Progenitor cell of endocrine pancreas (in vitro differentiated cells): ENCODE data around the gene CPED1. TPM values are rescaled to one million over a fixed set of nuclear protein-coding genes. Genes with fewer than 3 reads are reported as not detected.
"Not testable (repeated sequence)": the region's sequence is repeated elsewhere in the genome, so short reads cannot be mapped to it uniquely, and the experiment has no call there.

Source experiments
- DNase-seq: peaks from one replicate; pipeline ENCODE4 v3.0.0; 2021; ENCODE audit warnings: low spot score; ENCODE audit not compliant: unreplicated experiment
- H3K27ac Mint-ChIP-seq: 2 replicates; pipeline ENCODE4 v1.8.0; 2021; ENCODE audit warnings: mild to moderate bottlenecking, moderate library complexity, mixed read lengths
- H3K27me3 Mint-ChIP-seq: 2 replicates; pipeline ENCODE4 v1.8.0; 2021; ENCODE audit warnings: mixed read lengths
- H3K36me3 Mint-ChIP-seq: 2 replicates; pipeline ENCODE4 v1.8.0; 2022; ENCODE audit warnings: mixed read lengths; ENCODE audit not compliant: insufficient read depth
- H3K4me1 Mint-ChIP-seq: 2 replicates; pipeline ENCODE4 v1.8.0; 2021; ENCODE audit warnings: low read depth, mixed read lengths
- H3K4me3 Mint-ChIP-seq: 2 replicates; pipeline ENCODE4 v1.8.0; 2021; ENCODE audit warnings: low read depth, mild to moderate bottlenecking, moderate library complexity, mixed read lengths
- H3K9me3 Mint-ChIP-seq: 2 replicates; pipeline ENCODE4 v1.8.0; 2021; ENCODE audit warnings: low read depth, mixed read lengths
- total RNA-seq: library from RNA; stranded (reverse); gene quantifications from 2 replicates; pipeline ENCODE4 v1.2.1, GENCODE V29; 2021
- TF ChIP-seq, protein P1 (sequence below): fragments of 200-600 bp; sonication (generic); IDR thresholded peaks from one replicate; pipeline ENCODE4 v1.5.0; 2021; ENCODE audit warnings: antibody characterized with exemption, mild to moderate bottlenecking; ENCODE audit not compliant: unreplicated experiment

Gene CPED1
- total RNA-seq, 1 donor from 2014 or later: 1.1 TPM

DNA sequence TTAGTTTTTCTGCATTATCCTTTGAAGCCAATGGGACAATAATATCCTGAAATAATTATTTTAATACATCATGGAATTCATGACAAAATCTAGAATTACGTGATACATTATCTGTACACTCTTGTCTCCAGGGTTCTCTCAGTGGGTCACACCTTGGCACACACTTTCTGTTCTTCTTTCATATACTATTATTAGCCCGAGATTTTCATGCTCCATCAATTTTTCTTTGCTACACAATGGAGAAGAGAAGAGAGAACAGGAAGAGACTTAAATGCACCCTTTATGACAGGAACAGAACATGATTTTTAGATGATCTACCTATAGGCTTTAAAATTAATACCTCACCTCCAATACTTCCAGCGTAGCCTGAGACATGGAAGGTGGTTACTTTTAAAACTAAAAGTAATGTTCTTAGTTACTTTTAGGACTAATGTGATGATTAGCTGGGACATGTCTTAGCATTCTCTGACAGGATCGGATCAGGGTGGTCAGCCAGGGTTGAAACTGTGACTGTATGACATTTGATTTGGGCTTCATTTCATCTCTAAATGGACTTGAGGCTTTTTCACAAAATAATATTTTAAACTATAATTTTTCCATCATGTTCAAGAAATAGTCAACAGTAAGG is 192.0 kb downstream of the CPED1 start:
- DNase-seq: no peak
- no peak overlapping the region for H3K4me3 Mint-ChIP-seq
- H3K4me1 Mint-ChIP-seq: no peaks in the 10 kb centered on the region
- no peaks in the 10 kb centered on the region for H3K9me3 Mint-ChIP-seq
- H3K27ac Mint-ChIP-seq: no peak overlapping the region
- no peaks in the 10 kb centered on the region for H3K27me3 Mint-ChIP-seq
- TF ChIP-seq, protein P1, sequence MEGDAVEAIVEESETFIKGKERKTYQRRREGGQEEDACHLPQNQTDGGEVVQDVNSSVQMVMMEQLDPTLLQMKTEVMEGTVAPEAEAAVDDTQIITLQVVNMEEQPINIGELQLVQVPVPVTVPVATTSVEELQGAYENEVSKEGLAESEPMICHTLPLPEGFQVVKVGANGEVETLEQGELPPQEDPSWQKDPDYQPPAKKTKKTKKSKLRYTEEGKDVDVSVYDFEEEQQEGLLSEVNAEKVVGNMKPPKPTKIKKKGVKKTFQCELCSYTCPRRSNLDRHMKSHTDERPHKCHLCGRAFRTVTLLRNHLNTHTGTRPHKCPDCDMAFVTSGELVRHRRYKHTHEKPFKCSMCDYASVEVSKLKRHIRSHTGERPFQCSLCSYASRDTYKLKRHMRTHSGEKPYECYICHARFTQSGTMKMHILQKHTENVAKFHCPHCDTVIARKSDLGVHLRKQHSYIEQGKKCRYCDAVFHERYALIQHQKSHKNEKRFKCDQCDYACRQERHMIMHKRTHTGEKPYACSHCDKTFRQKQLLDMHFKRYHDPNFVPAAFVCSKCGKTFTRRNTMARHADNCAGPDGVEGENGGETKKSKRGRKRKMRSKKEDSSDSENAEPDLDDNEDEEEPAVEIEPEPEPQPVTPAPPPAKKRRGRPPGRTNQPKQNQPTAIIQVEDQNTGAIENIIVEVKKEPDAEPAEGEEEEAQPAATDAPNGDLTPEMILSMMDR: no peak
- H3K36me3 Mint-ChIP-seq: no peaks in the 10 kb centered on the region

DNA sequence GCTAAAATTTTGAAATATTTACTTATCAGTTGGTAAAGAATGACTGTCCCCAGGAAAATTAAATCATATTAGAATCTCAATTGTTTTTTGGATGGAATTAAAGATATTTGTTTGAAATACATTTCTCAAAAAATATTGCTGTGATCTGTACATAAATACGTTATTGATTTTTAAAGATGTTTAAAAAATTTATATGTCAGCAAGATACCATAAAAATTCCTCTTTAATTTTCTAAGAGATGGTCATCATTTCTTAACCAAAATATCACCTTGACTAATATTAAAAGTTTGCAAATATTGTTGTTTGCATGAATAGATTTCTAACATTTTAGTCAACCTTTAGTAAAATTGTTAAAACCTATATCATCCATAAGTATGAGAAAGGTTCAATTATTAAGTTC is 192.8 kb downstream of the CPED1 start:
- DNase-seq: no peak
- no peak overlapping the region for H3K27ac Mint-ChIP-seq
- H3K27me3 Mint-ChIP-seq: no peaks in the 10 kb centered on the region
- no peak overlapping the region for H3K4me3 Mint-ChIP-seq
- TF ChIP-seq, protein P1: no peak
- H3K4me1 Mint-ChIP-seq: no peaks in the 10 kb centered on the region
- H3K9me3 Mint-ChIP-seq: no peaks in the 10 kb centered on the region
- H3K36me3 Mint-ChIP-seq: no peaks in the 10 kb centered on the region

DNA sequence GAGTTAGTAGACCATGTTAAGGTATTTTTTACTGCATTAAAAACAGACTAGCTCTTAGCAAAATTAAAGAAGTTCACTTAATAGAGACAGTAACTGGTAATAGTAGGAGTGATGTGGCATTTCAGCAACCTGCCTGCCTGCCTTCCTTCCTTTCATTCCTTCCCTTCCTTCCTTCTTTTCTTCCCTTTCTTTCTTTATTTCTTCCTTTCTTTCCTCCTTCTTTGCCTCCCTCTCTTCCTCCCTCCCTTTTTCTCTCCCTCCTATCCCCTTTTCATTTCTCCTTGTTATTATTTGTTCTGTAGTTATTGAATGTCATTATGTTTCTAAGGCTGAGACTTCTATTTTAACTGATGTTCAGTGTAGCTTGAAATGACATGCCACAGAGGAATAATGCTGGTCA is 193.8 kb downstream of the CPED1 start:
- TF ChIP-seq, protein P1: no peak

DNA sequence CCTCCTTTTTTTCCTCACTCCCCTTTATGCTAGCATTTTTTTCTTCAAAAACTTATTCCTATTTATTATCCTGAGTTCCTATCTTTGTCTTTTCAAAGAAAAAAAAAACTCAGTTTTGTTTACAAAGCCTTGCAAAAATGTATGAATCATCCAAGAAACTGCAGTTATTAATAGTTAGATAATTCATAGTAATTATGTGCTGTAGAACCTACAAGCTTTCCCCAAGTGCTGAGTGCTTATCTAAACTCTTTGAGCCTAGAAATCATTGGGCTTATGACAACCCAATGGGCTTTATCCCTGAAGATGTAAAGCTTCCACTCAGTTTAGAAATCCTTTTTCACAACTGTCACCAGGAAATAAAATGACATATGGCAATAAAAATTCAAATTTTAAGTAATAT is 194.4 kb downstream of the CPED1 start:
- DNase-seq: no peak
- Mint-ChIP-seq H3K4me1 (no peaks in the 10 kb centered on the region), H3K27ac (no peak overlapping the region), H3K9me3 (no peaks in the 10 kb centered on the region), H3K27me3 (no peaks in the 10 kb centered on the region), H3K4me3 (no peak overlapping the region), H3K36me3 (no peaks in the 10 kb centered on the region)
- TF ChIP-seq, protein P1: no peak

More for the DNA sequence above, 193.8 kb downstream of the CPED1 start:
- Mint-ChIP-seq H3K27me3 (no peaks in the 10 kb centered on the region), H3K36me3 (no peaks in the 10 kb centered on the region), H3K4me3 (no peak overlapping the region), H3K9me3 (no peaks in the 10 kb centered on the region), H3K27ac (no peak overlapping the region), H3K4me1 (no peaks in the 10 kb centered on the region)
- no peak for DNase-seq

DNA sequence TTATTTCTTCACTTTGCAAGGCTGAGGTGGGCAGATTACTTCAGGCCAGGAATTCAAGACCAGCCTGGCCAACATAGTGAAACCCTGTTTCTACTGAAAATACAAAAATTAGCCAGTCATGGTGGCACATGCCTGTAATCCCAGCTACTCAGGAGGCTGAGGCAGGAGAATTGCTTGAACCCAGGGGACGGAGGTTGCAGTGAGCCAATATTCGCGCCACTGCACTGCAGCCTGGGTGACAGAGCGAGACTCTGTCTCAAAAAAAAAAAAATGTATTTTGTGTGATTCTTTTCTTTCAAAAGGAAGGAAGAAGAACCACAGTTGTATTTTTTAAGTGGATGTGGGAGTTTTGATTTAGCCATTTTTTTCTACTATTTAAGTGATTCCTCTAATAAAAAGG is 195.4 kb downstream of the CPED1 start:
- H3K27me3 Mint-ChIP-seq, H3K4me3 Mint-ChIP-seq, H3K27ac Mint-ChIP-seq, H3K9me3 Mint-ChIP-seq, H3K4me1 Mint-ChIP-seq, DNase-seq, H3K36me3 Mint-ChIP-seq: not testable (repeated sequence)

DNA sequence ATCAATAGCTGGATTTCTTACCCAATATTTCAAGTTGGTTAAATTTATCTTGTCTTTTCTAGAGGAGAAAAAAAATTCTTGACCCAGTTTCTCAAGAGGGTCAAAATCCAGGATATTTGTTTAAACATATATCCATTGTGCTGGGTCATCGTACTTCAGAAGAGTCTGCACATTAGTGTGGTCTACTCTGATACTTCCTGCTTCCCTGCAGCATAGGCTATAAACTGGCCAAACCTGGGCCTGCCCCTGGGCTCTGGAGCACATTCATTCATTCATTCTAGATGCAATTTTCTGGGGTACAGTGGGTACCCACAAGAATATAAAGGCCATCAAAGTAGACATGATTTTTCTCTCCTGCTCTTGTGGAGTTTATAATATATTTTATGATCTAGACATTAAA is 198.2 kb downstream of the CPED1 start:
- no peak for DNase-seq
- H3K4me1 Mint-ChIP-seq: no peaks in the 10 kb centered on the region
- H3K9me3 Mint-ChIP-seq: no peaks in the 10 kb centered on the region
- no peak overlapping the region for H3K27ac Mint-ChIP-seq
- H3K4me3 Mint-ChIP-seq: no peak overlapping the region
- TF ChIP-seq, protein P1: no peak
- H3K27me3 Mint-ChIP-seq: no peaks in the 10 kb centered on the region
- H3K36me3 Mint-ChIP-seq: no peaks in the 10 kb centered on the region
